Breast epithelium (tissue), 4 donors: ENCODE data around the gene SSBP4. TPM values are rescaled to one million over a fixed set of nuclear protein-coding genes. Genes with fewer than 3 reads are reported as not detected.

ENCODE experiments used
- DNase-seq, 2 donors: peaks; one replicate each; pipeline ENCODE4 v3.0.0-alpha.2; 2019; ENCODE audit warnings: low spot score in 2 of 2
- H3K27ac ChIP-seq, 2 donors: fragments of 200-600 bp; sonication (generic) in 1 of 2; one replicate each; pipeline ENCODE4 v1.5.1; 2016 to 2019; ENCODE audit warnings: mild to moderate bottlenecking in 1 of 2
- H3K27me3 ChIP-seq, 2 donors: fragments of 200-600 bp; sonication (generic) in 1 of 2; one replicate each; pipeline versions ENCODE4 v1.5.1 to v1.6.0; 2017 to 2019; ENCODE audit warnings: control low read depth in 1 of 2, mild to moderate bottlenecking in 1 of 2
- H3K36me3 ChIP-seq: fragments of 200-600 bp; one replicate; pipeline ENCODE4 v1.5.1; 2019
- H3K4me1 ChIP-seq, 2 donors: fragments of 200-600 bp; sonication (generic); one replicate each; pipeline ENCODE4 v1.5.1; 2016 to 2019; ENCODE audit warnings: control low read depth in 1 of 2
- H3K4me3 ChIP-seq, 3 donors: fragments of 200-600 bp; sonication (generic); 1 replicate in 2 of 3; 2 replicates in 1 of 3; pipeline ENCODE4 v1.5.1; 2016 to 2019; ENCODE audit warnings: mild to moderate bottlenecking in 3 of 3, moderate library complexity in 2 of 3
- H3K9me3 ChIP-seq, 2 donors: fragments of 200-600 bp; sonication (generic) in 1 of 2; one replicate each; pipeline ENCODE4 v1.5.1; 2016 to 2019; ENCODE audit warnings: control low read depth in 1 of 2
- CTCF ChIP-seq, 3 donors: fragments of 450-650 bp; IDR thresholded peaks; one replicate each; pipeline ENCODE4 v1.5.1; 2016 to 2017; ENCODE audit warnings: antibody characterized with exemption in 3 of 3, mild to moderate bottlenecking in 3 of 3, moderate library complexity in 3 of 3
- POLR2A ChIP-seq: fragments of 450-650 bp; IDR thresholded peaks from one replicate; pipeline ENCODE4 v1.6.1; 2016; ENCODE audit warnings: antibody characterized with exemption, mild to moderate bottlenecking, moderate library complexity
- POLR2AphosphoS5 ChIP-seq, 3 donors: sonication (generic); formaldehyde crosslinking; IDR thresholded peaks; one replicate each; pipeline ENCODE4 v1.6.1; 2017; ENCODE audit warnings: antibody characterized with exemption in 3 of 3
- intact Hi-C: fragments of 100-400 bp; cut with DNase I; formaldehyde crosslinking; loops from one replicate; pipeline ENCODE4 v1.15.1; 2023; ENCODE audit warnings: low total_unique reads
- total RNA-seq, 3 donors: library from RNA; depleted of rRNA; stranded (reverse); fragments of >200 nt; gene quantifications; one replicate each; pipeline ENCODE4 v1.1.0, GENCODE V29; 2016

Gene SSBP4
- total RNA-seq, 3 donors from 2014 or later = 29.4 to 71.8 (median 46.7) TPM

- peak overlapping the region; percentile 79 to 87 for H3K27ac ChIP-seq
Observed at GRCh38 chr19:18439025-18439909, 20.1 kb downstream of the SSBP4 start.

GRCh38 chr19:18439910-18440237, 20.7 kb downstream of the SSBP4 start:
- intact Hi-C loops = no loop called here
- Histone ChIP-seq H3K4me1 (peaks cover 0 to 19% of the 10 kb centered on the region in 2 donors), H3K27me3 (no peaks in the 10 kb centered on the region), H3K4me3 (no peak overlapping the region), H3K36me3 (no peaks in the 10 kb centered on the region), H3K27ac (peak overlapping the region in 1 of 2 donors; percentile 79), H3K9me3 (no peaks in the 10 kb centered on the region)
- TF ChIP-seq POLR2AphosphoS5 (IDR thresholded peaks at IDR 0.05) (no peak), CTCF (IDR thresholded peaks at IDR 0.05) (no peak), POLR2A (no peak)
- DNase-seq = no peak

More at GRCh38 chr19:18439025-18439909, 20.1 kb downstream of the SSBP4 start:
- Histone ChIP-seq H3K4me3 (peak overlapping the region in 2 of 3 donors; percentile 71 to 79), H3K27me3 (no peaks in the 10 kb centered on the region), H3K9me3 (no peaks in the 10 kb centered on the region), H3K36me3 (no peaks in the 10 kb centered on the region), H3K4me1 (peaks cover 0 to 19% of the 10 kb centered on the region in 2 donors)
- DNase-seq = no peak
- intact Hi-C loops = no loop called here
- TF ChIP-seq POLR2AphosphoS5 (IDR thresholded peaks at IDR 0.05) (no peak), POLR2A (no peak), CTCF (IDR thresholded peaks at IDR 0.05) (no peak)

- DNase-seq = no peak
- H3K36me3 ChIP-seq = no peaks in the 10 kb centered on the region
- H3K27me3 ChIP-seq = no peaks in the 10 kb centered on the region
- H3K27ac ChIP-seq = peak overlapping the region in 1 of 2 donors; percentile 21
- H3K4me1 ChIP-seq = peaks cover 0 to 19% of the 10 kb centered on the region in 2 donors
- intact Hi-C loops = no loop called here
- TF ChIP-seq POLR2AphosphoS5 (IDR thresholded peaks at IDR 0.05) (no peak), CTCF (IDR thresholded peaks at IDR 0.05) (peak in 1 of 3 donors; percentile 10), POLR2A (no peak)
- no peaks in the 10 kb centered on the region for H3K9me3 ChIP-seq
- H3K4me3 ChIP-seq = no peak overlapping the region
Observed at GRCh38 chr19:18440415-18440877, 21.2 kb downstream of the SSBP4 start.

- Histone ChIP-seq H3K9me3 (no peaks in the 10 kb centered on the region), H3K27ac (no peak overlapping the region), H3K4me3 (no peak overlapping the region), H3K4me1 (peaks cover 0 to 19% of the 10 kb centered on the region in 2 donors), H3K27me3 (no peaks in the 10 kb centered on the region), H3K36me3 (no peaks in the 10 kb centered on the region)
- TF ChIP-seq POLR2A (no peak), CTCF (IDR thresholded peaks at IDR 0.05) (no peak), POLR2AphosphoS5 (IDR thresholded peaks at IDR 0.05) (no peak)
- intact Hi-C loops = no loop called here
- no peak for DNase-seq
Observed at GRCh38 chr19:18440936-18441803, 22.0 kb downstream of the SSBP4 start.
